GM19025 (cell line): Measurements from ENCODE around the gene ATXN2.
A peak's percentile ranks its signal among the peaks of the same experiment; 100 is the strongest.
"Not testable (repeated sequence)": the region's sequence is repeated elsewhere in the genome, so short reads cannot be mapped to it uniquely, and the experiment has no call there.

Source experiments
- ATAC-seq: cut with Tn5 transposase; IDR thresholded peaks from one replicate; pipeline ENCODE4 v1.9.1; 2021; ENCODE audit warnings: mild to moderate bottlenecking, low read depth, moderate library complexity; ENCODE audit not compliant: unreplicated experiment

ATXN2 gene

GRCh38 chr12:111598637-111599452, at the start of gene ATXN2:
TSS of gene ATXN2 (minus strand) at chr12:111599315. CDS start at chr12:111599034, 281 bp downstream.
- ATAC-seq: peak; percentile 62

- ATAC-seq: no peak
Observed at GRCh38 chr12:111645433-111645832, 46.3 kb upstream of the ATXN2 start.

- no peak for ATAC-seq
Observed at GRCh38 chr12:111643427-111643826, 44.3 kb upstream of the ATXN2 start.

GRCh38 chr12:111642681-111643426, 43.7 kb upstream of the ATXN2 start:
- ATAC-seq: no peak

- no peak for ATAC-seq
Observed at GRCh38 chr12:111640506-111640905, 41.4 kb upstream of the ATXN2 start.

- ATAC-seq: no peak
Observed at GRCh38 chr12:111638556-111638955, 39.4 kb upstream of the ATXN2 start.

GRCh38 chr12:111636209-111636945, 37.3 kb upstream of the ATXN2 start:
- ATAC-seq: no peak

- ATAC-seq: no peak
Observed at GRCh38 chr12:111635524-111635923, 36.4 kb upstream of the ATXN2 start.

- ATAC-seq: no peak
Observed at GRCh38 chr12:111628505-111629260, 29.6 kb upstream of the ATXN2 start.

- no peak for ATAC-seq
Observed at GRCh38 chr12:111626230-111626629, 27.1 kb upstream of the ATXN2 start.

GRCh38 chr12:111624540-111624939, 25.4 kb upstream of the ATXN2 start:
- no peak for ATAC-seq

GRCh38 chr12:111617841-111618240, 18.7 kb upstream of the ATXN2 start:
- ATAC-seq: not testable (repeated sequence)

GRCh38 chr12:111616177-111616623, 17.1 kb upstream of the ATXN2 start:
- ATAC-seq: no peak

- ATAC-seq: no peak
Observed at GRCh38 chr12:111607239-111607638, 8.1 kb upstream of the ATXN2 start.

- no peak for ATAC-seq
Observed at GRCh38 chr12:111606767-111607230, 7.7 kb upstream of the ATXN2 start.

GRCh38 chr12:111605911-111606766, 7.0 kb upstream of the ATXN2 start:
- no peak for ATAC-seq

GRCh38 chr12:111602857-111603256, 3.7 kb upstream of the ATXN2 start:
- not testable (repeated sequence) for ATAC-seq

- ATAC-seq: no peak
Observed at GRCh38 chr12:111602348-111602747, 3.2 kb upstream of the ATXN2 start.

- ATAC-seq: not testable (repeated sequence)
Observed at GRCh38 chr12:111600986-111601385, 1.9 kb upstream of the ATXN2 start.
